Colonic mucosa (tissue), 4 donors: ENCODE measurements around the gene ADORA2A. TPM values are rescaled to one million over a fixed set of nuclear protein-coding genes. Genes with fewer than 3 reads are reported as not detected.
A peak's percentile ranks its signal among the peaks of the same experiment; 100 is the strongest.

Source experiments
- DNase-seq: peaks from one replicate; pipeline ENCODE4 v3.0.0-alpha.2; 2020
- H3K27ac ChIP-seq: fragments of 200-600 bp; one replicate; pipeline ENCODE4 v1.8.0; 2021
- H3K27me3 ChIP-seq: fragments of 200-600 bp; one replicate; pipeline ENCODE4 v1.8.0; 2021
- H3K36me3 ChIP-seq: fragments of 200-600 bp; one replicate; pipeline ENCODE4 v1.8.0; 2021
- H3K4me1 ChIP-seq: fragments of 200-600 bp; one replicate; pipeline ENCODE4 v1.8.0; 2021; ENCODE audit warnings: mild to moderate bottlenecking
- H3K4me3 ChIP-seq: fragments of 200-600 bp; one replicate; pipeline ENCODE4 v1.8.0; 2021
- H3K9ac ChIP-seq, 2 donors: one replicate each; pipeline ENCODE4 v1.7.0; 2013; ENCODE audit warnings: control low read depth in 2 of 2, low read depth in 2 of 2, low read length in 2 of 2
- H3K9me3 ChIP-seq: fragments of 200-600 bp; one replicate; pipeline ENCODE4 v1.8.0; 2021
- CTCF ChIP-seq: fragments of 200-600 bp; IDR thresholded peaks from one replicate; pipeline ENCODE4 v1.8.0; 2022; ENCODE audit warnings: antibody characterized with exemption, mild to moderate bottlenecking
- intact Hi-C: fragments of 100-400 bp; cut with DNase I; formaldehyde crosslinking; loops from one replicate; pipeline ENCODE4 v1.14.1; 2022
- total RNA-seq, 2 donors: library from RNA; stranded (reverse); fragmentation: NEBNext Ultra II Directional in 1 of 2; extraction: Animal tissue kit (Norgen Biotek cat#: 25700) in 1 of 2; gene quantifications; one replicate each; pipeline ENCODE4 v1.2.1, GENCODE V29; 2021
- donor health status: healthy.
- donor health status: DM: no; HTN: no; CAD: no.
- donor health status: DM: no; HTN: no; CAD: no.

ADORA2A gene
- total RNA-seq, 2 donors from 2014 or later: 1.5 to 2.5 TPM

GRCh38 chr22:24460418-24461089 is 33.2 kb downstream of the ADORA2A start:
- no peaks in the 10 kb centered on the region for H3K27me3 ChIP-seq
- H3K27ac ChIP-seq: no peak overlapping the region
- no peak for DNase-seq
- H3K4me1 ChIP-seq: no peaks in the 10 kb centered on the region
- H3K9me3 ChIP-seq: no peaks in the 10 kb centered on the region
- peak overlapping the region in 1 of 2 donors; percentile 12 for H3K9ac ChIP-seq
- no peak for TF ChIP-seq CTCF
- H3K4me3 ChIP-seq: no peak overlapping the region
- intact Hi-C loops: no loop called here
- no peaks in the 10 kb centered on the region for H3K36me3 ChIP-seq

DNA sequence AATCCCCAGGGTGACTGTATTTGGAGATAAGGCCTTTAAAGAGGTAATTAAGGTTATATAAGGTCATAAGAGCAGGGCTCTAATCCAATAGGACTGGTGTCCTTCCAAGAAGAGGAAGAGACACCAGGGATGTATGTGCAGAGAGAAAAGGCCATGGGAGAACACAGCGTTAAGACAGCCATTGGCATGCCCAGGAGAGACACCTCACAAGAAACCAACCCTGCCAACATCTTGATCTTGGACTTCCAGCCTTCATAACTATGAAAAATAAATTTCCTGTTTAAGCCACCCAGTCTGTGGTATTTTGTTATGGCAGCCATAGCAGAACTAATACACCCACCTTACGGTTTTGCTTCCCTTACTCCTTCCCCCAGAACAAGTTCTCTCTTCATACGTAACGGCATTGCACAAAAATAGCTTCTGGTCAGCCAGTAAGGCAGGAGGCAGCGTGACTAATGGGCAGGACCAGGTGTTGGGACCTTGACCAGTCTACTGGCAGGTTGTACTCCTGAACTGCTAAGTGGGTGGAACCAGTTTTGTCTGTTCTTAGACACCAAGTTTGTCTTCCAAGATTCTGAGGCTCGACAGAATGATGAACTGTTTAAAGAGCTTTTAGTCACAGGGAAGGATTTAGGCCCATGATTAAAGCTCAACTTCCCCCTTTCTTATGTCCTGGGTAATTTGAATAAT is 35.8 kb downstream of the ADORA2A start:
- Histone ChIP-seq H3K36me3 (no peaks in the 10 kb centered on the region), H3K4me3 (no peak overlapping the region), H3K27me3 (no peaks in the 10 kb centered on the region), H3K9ac (no peak overlapping the region), H3K27ac (no peak overlapping the region), H3K9me3 (no peaks in the 10 kb centered on the region), H3K4me1 (no peaks in the 10 kb centered on the region)
- no peak for TF ChIP-seq CTCF
- no peak for DNase-seq
- intact Hi-C loops: no loop called here

GRCh38 chr22:24465566-24465965 is 38.2 kb downstream of the ADORA2A start:
- H3K27ac ChIP-seq: no peak overlapping the region
- DNase-seq: no peak
- no peak for TF ChIP-seq CTCF
- no peaks in the 10 kb centered on the region for H3K27me3 ChIP-seq
- no peaks in the 10 kb centered on the region for H3K9me3 ChIP-seq
- no peak overlapping the region for H3K9ac ChIP-seq
- intact Hi-C loops: no loop called here
- H3K4me3 ChIP-seq: no peak overlapping the region
- H3K4me1 ChIP-seq: no peaks in the 10 kb centered on the region
- H3K36me3 ChIP-seq: no peaks in the 10 kb centered on the region

- Histone ChIP-seq H3K4me3 (no peak overlapping the region), H3K27me3 (no peaks in the 10 kb centered on the region), H3K27ac (no peak overlapping the region), H3K36me3 (no peaks in the 10 kb centered on the region), H3K4me1 (no peaks in the 10 kb centered on the region), H3K9ac (no peak overlapping the region), H3K9me3 (no peaks in the 10 kb centered on the region)
- intact Hi-C loops: no loop called here
- DNase-seq: no peak
- TF ChIP-seq CTCF: no peak
Measured at GRCh38 chr22:24465975-24466374, 38.6 kb downstream of the ADORA2A start.

GRCh38 chr22:24466716-24467328 is 39.4 kb downstream of the ADORA2A start:
- Histone ChIP-seq H3K4me1 (no peaks in the 10 kb centered on the region), H3K9me3 (no peaks in the 10 kb centered on the region), H3K9ac (no peak overlapping the region), H3K27me3 (no peaks in the 10 kb centered on the region), H3K27ac (no peak overlapping the region), H3K4me3 (no peak overlapping the region), H3K36me3 (no peaks in the 10 kb centered on the region)
- DNase-seq: no peak
- intact Hi-C loops: no loop called here
- TF ChIP-seq CTCF: no peak
